Gastrocnemius medialis (tissue), 4 donors: ENCODE results near the gene AGAP1.

ENCODE experiments used
- CTCF ChIP-seq, 5 experiments: fragments of 450-650 bp in 3 of 5; fragments of 200-600 bp in 2 of 5; sonication (generic) in 2 of 5; IDR thresholded peaks in 4 of 5; conservative IDR thresholded peaks in 1 of 5; 1 replicate in 4 of 5; 2 replicates in 1 of 5; pipeline ENCODE4 v1.5.1; 2016 to 2019; ENCODE audit warnings: antibody characterized with exemption in 5 of 5, mild to moderate bottlenecking in 3 of 5, moderate library complexity in 3 of 5
- POLR2A ChIP-seq, 2 donors: fragments of 450-650 bp; IDR thresholded peaks; one replicate each; pipeline ENCODE4 v1.6.1; 2017; ENCODE audit warnings: antibody characterized with exemption in 2 of 2, mild to moderate bottlenecking in 2 of 2, moderate library complexity in 2 of 2

GRCh38 chr2:235444101-235444597 lies 49.7 kb upstream of the AGAP1 start:
- no peak for TF ChIP-seq CTCF (IDR thresholded peaks at IDR 0.05 in 4 of 5, conservative IDR thresholded peaks at IDR 0.05 in 1 of 5)
- TF ChIP-seq POLR2A (IDR thresholded peaks at IDR 0.05), result no peak
